Kidney capillary endothelial cell (primary cell): ENCODE results near the gene RGR.

ENCODE experiments used
- DNase-seq: peaks from one replicate; pipeline ENCODE4 v3.0.0-alpha.2; 2018; ENCODE audit warnings: low spot score

Gene RGR

GRCh38 chr10:84244651-84245270, at the start of gene RGR:
TSS of gene RGR (plus strand) at chr10:84245053. CDS start at chr10:84245091, 38 bp downstream.
- no peak for DNase-seq

GRCh38 chr10:84196083-84196482, 48.8 kb upstream of the RGR start:
- DNase-seq: no peak

GRCh38 chr10:84196941-84197340, 47.9 kb upstream of the RGR start:
- DNase-seq: no peak

- no peak for DNase-seq
Measured at GRCh38 chr10:84197643-84198042, 47.2 kb upstream of the RGR start.

- DNase-seq: no peak
Measured at GRCh38 chr10:84198206-84198915, 46.5 kb upstream of the RGR start.

- no peak for DNase-seq
Measured at GRCh38 chr10:84200537-84201243, 44.2 kb upstream of the RGR start.

- no peak for DNase-seq
Measured at GRCh38 chr10:84201244-84201606, 43.6 kb upstream of the RGR start.

- DNase-seq: no peak
Measured at GRCh38 chr10:84201682-84202081, 43.2 kb upstream of the RGR start.

GRCh38 chr10:84202349-84202748, 42.5 kb upstream of the RGR start:
- no peak for DNase-seq

- DNase-seq: no peak
Measured at GRCh38 chr10:84204122-84204521, 40.7 kb upstream of the RGR start.

GRCh38 chr10:84204610-84205009, 40.2 kb upstream of the RGR start:
- DNase-seq: no peak

GRCh38 chr10:84205049-84205852, 39.6 kb upstream of the RGR start:
- DNase-seq: peak; percentile 36

- DNase-seq: no peak
Measured at GRCh38 chr10:84205853-84206525, 38.9 kb upstream of the RGR start.

GRCh38 chr10:84208023-84208422, 36.8 kb upstream of the RGR start:
- no peak for DNase-seq

GRCh38 chr10:84211566-84211965, 33.3 kb upstream of the RGR start:
- DNase-seq: no peak

- no peak for DNase-seq
Measured at GRCh38 chr10:84212014-84212413, 32.8 kb upstream of the RGR start.

GRCh38 chr10:84213076-84213475, 31.8 kb upstream of the RGR start:
- DNase-seq: no peak

GRCh38 chr10:84214046-84214572, 30.7 kb upstream of the RGR start:
- no peak for DNase-seq

- DNase-seq: no peak
Measured at GRCh38 chr10:84214612-84215235, 30.1 kb upstream of the RGR start.

GRCh38 chr10:84216834-84217233, 28.0 kb upstream of the RGR start:
- DNase-seq: no peak

GRCh38 chr10:84217746-84218145, 27.1 kb upstream of the RGR start:
- no peak for DNase-seq
